Measurements from ENCODE around the gene CABLES2.
"Not testable (repeated sequence)": the region's sequence is repeated elsewhere in the genome, so short reads cannot be mapped to it uniquely, and the experiment has no call there.

Gene CABLES2

GRCh38 chr20:62390317-62391164, 16.5 kb downstream of the CABLES2 start:
- DNase-seq (ENCODE audit: low read depth in 2 of 2): no peak

DNA sequence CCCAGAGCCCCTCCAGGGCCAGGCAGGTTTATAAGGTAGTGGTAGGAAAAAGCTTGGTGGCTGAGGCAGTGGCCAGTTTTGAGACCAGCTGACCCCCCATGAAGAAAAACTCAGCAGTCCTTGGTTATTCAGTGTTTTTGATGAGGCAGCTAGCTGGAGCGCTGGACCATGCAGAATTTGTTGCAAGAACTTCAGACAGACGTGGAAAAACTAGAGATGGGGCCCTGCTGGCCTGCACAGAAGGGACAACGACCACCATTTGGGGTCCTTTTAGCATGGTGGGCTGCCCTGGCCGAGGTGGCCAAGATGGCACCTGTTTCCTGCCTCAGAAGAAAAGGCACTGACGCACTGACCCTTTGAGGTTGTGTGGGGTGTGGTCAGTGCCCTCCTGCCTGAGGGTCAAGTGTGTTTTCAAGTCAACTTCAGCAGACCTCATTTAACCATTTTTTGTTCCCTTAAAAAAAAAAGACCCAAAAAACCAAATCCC, 17.4 kb downstream of the CABLES2 start:
- DNase-seq (ENCODE audit: low read depth in 2 of 2): no peak

DNA sequence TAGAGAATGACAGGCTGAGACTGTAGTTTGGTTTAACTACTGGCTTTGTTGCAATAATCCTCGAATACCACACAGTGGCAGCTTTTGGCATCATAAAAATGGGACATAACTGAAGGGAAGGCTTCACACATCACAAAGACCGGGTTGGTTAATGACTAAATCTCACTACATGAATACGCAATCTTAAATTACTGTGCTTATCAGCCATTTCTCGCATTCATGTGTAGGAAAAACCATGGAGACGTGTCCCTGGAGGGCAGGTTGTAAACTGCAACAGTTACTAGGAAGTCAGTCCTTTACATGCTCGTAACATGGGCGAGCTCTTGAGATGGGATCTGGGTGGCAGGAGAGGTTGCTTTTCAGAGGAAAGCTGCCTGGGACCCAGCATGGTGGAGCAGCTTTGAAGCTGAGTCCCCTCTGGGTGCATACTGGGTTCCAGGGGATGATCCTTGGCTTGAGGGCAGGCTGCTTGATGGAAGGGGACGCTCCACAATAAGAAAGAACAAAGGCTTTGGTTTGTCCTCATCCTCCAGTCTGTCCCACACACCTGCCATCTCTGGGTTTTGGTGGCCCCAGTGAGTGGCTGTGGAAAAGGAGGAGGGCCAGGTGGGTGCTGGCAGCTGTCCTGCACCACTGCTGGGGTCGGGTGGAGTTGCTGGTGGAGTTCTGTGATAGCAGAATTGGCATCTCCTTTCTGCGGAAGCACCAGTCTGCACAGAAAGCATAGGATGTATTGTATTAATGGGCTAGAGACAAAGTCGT, 18.1 kb downstream of the CABLES2 start:
- DNase-seq (ENCODE audit: low read depth in 2 of 2): no peak

- DNase-seq (ENCODE audit: low read depth in 2 of 2): no peak
Measured at GRCh38 chr20:62387933-62388635, 19.0 kb downstream of the CABLES2 start.

DNA sequence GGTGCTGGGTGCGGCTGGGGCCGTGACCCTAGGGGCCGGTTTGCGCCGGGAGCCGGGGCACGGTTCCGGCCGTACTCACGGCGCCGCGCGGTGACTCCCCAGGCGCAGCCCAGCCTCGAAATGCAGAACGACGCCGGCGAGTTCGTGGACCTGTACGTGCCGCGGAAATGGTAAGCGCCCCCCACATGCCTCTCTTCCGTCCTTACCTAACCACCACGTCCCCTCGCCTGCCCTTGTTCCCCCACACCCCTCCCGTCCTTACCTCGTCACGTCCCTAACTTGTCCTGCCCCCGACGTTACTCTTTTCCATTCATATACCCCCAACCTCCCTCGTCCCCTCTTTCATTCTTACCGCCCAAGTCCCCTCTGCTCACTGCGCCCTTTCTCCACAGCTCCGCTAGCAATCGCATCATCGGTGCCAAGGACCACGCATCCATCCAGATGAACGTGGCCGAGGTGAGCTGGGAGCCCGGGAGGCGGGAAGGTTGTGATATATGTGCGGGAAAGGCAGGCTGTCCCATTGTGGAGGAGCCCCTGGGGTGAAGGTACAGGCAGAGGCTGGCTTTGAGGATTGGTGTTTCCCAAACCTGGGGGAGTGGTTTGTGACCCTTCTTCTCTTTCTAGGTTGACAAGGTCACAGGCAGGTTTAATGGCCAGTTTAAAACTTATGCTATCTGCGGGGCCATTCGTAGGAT, 19.7 kb downstream of the CABLES2 start:
- DNase-seq (ENCODE audit: low read depth in 2 of 2): no peak

DNA sequence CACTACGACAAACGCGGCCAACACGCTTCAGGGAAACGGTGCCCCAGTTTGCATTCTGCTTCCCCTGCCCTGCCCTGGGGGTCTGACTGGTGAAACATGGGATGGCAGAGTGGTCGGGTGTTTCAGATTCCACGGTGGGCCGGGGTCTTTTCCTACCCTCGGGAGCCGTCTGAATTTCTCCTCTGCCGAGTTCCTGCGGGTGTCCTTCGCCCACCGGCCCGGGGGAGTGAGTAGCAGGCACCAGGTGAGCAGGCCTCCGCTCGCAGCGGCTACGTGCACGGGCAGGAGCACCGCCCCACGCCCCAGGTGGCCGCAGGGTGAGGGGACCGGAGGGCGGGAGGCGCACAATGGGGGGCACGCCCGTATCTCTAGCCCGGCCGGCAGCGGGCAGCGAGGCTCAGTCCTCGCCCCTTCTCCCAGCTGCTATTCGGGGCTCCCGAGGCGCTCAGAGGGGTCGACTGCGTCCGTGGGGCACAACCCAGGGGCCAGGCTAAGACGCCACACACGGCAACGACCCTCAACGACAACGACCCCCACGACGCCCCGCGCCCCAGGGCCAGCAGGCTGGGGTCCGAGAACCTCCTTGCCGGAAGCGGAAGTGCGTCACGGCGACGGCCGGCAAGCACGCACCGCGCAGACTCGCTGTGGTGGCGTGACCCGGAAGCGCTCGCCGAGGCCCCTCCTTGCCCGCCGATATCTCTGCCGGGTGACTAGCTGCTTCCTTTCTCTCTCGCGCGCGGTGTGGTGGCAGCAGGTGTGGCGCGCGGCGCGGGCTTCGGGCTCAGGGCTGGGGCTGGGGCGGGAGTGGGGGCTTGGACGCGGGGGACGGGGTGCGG, 20.5 kb downstream of the CABLES2 start, which contains the start of gene RPS21:
Gene RPS21 (plus strand): TSS at position 721 of the 836 bp plus-strand sequence. CDS start 236 bp downstream, outside the sequence.
- DNase-seq (ENCODE audit: low read depth in 2 of 2): peak; percentile 86 to 89

GRCh38 chr20:62382306-62383198, 24.5 kb downstream of the CABLES2 start:
- peak; percentile 56 to 73 for DNase-seq (ENCODE audit: low read depth in 2 of 2)

DNA sequence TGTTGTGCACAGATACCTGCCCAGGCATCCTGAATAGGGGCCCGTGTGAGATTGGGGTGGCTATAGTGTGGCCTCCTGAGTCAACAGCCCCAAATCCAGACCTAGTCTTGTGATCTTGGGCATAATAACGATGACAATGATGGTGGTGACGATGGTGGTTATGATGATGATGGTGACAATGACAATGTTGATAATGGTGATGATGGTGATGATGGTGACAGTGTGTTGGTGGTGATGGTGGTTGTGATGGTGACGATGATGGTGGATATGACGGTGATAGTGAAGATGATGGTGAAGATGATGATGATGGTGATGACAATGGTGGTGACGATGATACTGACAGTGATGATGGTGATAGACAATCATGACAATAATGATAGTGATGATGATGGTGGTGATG, 25.2 kb downstream of the CABLES2 start:
- DNase-seq (ENCODE audit: low read depth in 2 of 2): no peak

GRCh38 chr20:62381202-62381797, 25.8 kb downstream of the CABLES2 start:
- no peak for DNase-seq (ENCODE audit: low read depth in 2 of 2)

DNA sequence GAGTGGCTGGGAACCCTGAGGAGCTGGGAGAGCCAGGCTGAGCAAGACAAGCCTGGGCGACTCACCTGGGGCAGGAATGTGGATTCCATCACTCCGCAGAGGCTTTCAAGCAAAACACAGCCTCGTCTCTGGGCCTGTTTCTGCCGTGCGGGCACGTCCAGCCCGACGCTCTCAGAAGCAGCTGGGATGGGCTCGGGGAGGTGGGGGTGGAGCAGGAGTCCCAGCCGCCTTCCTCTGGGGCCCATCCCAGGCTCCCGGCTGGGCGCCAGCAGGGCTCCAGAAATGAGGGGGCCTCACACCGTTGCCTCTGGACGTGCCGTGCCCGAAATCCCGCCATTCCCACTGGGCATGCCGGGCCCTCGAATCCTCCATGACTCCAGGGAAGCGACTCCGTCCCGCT, 28.9 kb downstream of the CABLES2 start:
- DNase-seq (ENCODE audit: low read depth in 2 of 2): no peak

DNA sequence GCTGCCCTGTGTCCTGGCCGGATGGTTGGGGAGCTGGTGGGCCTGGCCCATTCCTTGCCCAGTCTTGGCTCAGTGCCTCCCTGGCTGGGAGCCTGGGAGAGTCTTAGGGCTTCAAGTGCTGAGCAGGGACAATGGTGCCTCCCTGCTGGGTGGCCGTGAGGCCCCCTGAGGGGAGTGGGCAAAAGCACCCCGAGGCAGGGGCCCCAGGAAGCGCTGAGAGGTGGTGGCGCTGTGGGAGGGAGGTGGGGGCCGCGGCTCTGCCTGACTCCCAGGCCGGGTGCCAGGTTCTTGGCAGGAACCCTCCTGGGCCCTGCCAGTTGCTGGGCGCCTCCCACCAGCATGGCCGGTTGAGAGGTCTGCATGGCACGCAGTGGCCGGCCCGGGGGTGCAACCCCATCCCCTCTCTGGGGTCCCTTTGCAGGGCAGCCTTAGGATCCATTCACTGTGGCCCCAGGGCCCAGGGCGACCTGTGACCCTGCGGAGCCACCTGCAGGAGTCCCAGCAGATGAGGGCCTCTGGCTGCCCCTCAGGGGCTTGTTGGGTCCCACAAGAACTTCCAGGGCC, 29.4 kb downstream of the CABLES2 start:
- no peak for DNase-seq (ENCODE audit: low read depth in 2 of 2)

DNA sequence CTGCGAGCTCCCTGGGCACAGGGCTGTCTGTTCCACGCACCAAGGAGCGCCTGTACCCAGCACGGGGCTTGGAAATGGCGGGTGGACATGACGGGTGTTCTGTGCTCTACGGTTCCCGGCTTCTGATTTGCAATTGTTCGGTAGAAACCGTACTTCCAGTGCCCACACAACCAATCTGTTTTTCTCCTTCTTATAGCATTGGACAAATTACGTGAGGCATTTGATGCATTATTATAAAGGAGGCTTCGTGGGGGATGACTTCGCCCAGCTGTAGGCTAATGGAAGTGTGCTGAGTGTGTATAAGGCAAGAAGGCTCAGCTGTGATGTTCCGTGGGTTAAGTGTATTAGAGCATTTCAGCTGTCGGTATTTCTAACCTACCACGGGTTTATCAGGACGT, 30.0 kb downstream of the CABLES2 start:
- DNase-seq (ENCODE audit: low read depth in 2 of 2): no peak

GRCh38 chr20:62376112-62377063, 30.7 kb downstream of the CABLES2 start:
- no peak for DNase-seq (ENCODE audit: low read depth in 2 of 2)

GRCh38 chr20:62374331-62375152, 32.5 kb downstream of the CABLES2 start:
- DNase-seq (ENCODE audit: low read depth in 2 of 2): no peak

DNA sequence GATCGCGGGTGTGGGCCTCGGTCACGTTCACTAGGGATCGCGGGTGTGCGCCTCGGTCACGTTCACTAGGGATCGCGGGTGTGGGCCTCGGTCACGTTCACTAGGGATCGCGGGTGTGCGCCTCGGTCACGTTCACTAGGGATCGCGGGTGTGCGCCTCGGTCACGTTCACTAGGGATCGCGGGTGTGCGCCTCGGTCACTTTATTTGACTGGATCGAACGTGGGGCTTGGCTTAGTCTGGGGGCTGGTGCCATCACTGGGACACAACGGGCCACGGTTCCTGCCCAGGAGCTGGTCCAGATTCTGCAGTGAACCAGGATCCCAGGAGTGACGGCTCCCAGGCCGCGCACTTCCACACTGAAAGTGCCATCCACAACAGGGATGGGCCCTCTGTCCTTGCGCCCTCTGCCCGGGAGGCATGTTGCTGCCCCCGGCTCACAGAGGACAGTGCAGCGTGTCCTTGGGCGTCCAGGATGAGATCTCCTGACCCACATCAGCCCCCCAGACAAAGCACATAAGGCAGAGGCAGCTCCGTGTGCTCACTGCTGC, 33.4 kb downstream of the CABLES2 start:
- not testable (repeated sequence) for DNase-seq (ENCODE audit: low read depth in 2 of 2)

Data from stimulated activated CD8-positive, alpha-beta memory T cell treated with anti-CD3 and anti-CD28 coated beads, Interleukin-2, amount 100 ng/mL, for 48 hours (primary cell).